Tibial nerve (tissue), 4 donors: ENCODE data around the gene TEN1. TPM values are rescaled to one million over a fixed set of nuclear protein-coding genes. Genes with fewer than 3 reads are reported as not detected.
A peak's percentile ranks its signal among the peaks of the same experiment; 100 is the strongest.
"Not testable (repeated sequence)": the region's sequence is repeated elsewhere in the genome, so short reads cannot be mapped to it uniquely, and the experiment has no call there.

ENCODE experiments used
- DNase-seq, 2 donors: peaks; one replicate each; pipeline ENCODE4 v3.0.0-alpha.2; 2019; ENCODE audit warnings: low spot score in 2 of 2
- H3K27ac ChIP-seq, 4 donors: fragments of 200-600 bp; sonication (generic) in 3 of 4; one replicate each; pipeline ENCODE4 v1.5.1; 2017 to 2019; ENCODE audit warnings: mild to moderate bottlenecking in 1 of 4
- H3K27me3 ChIP-seq, 2 donors: fragments of 200-600 bp; sonication (generic) in 1 of 2; one replicate each; pipeline versions ENCODE4 v1.5.1 to v1.6.0; 2017 to 2019
- H3K36me3 ChIP-seq, 3 donors: fragments of 200-600 bp; sonication (generic); one replicate each; pipeline ENCODE4 v1.5.1; 2018 to 2019
- H3K4me1 ChIP-seq, 4 donors: fragments of 200-600 bp; sonication (generic) in 3 of 4; one replicate each; pipeline ENCODE4 v1.5.1; 2017 to 2019
- H3K4me3 ChIP-seq, 4 donors: fragments of 200-600 bp; sonication (generic) in 3 of 4; one replicate each; pipeline ENCODE4 v1.5.1; 2017 to 2019; ENCODE audit warnings: mild to moderate bottlenecking in 1 of 4, moderate library complexity in 1 of 4
- H3K9me3 ChIP-seq, 4 donors: fragments of 200-600 bp; sonication (generic) in 3 of 4; one replicate each; pipeline ENCODE4 v1.5.1; 2017 to 2019
- CTCF ChIP-seq, 5 experiments: fragments of 200-600 bp in 3 of 5; fragments of 450-650 bp in 2 of 5; sonication (generic) in 3 of 5; IDR thresholded peaks; one replicate each; pipeline ENCODE4 v1.5.1; 2016 to 2019; ENCODE audit warnings: antibody characterized with exemption in 5 of 5, mild to moderate bottlenecking in 3 of 5, moderate library complexity in 2 of 5
- EP300 ChIP-seq, 2 donors: sonication (generic); formaldehyde crosslinking; IDR thresholded peaks; one replicate each; pipeline ENCODE4 v1.6.1; 2017; ENCODE audit warnings: antibody characterized with exemption in 2 of 2, mild to moderate bottlenecking in 1 of 2
- POLR2A ChIP-seq, 2 donors: fragments of 450-650 bp; IDR thresholded peaks; one replicate each; pipeline ENCODE4 v1.6.1; 2017; ENCODE audit warnings: antibody characterized with exemption in 2 of 2, mild to moderate bottlenecking in 2 of 2, moderate library complexity in 2 of 2
- WGBS, 2 donors: methylation state at CpG; one replicate each; pipeline ENCODE4 v1.1.5; 2018; 5-methylcytosine and 5-hydroxymethylcytosine counted together
- total RNA-seq, 4 donors: library from RNA; depleted of rRNA; stranded (reverse); fragments of >200 nt; gene quantifications; one replicate each; pipeline ENCODE4 v1.1.0, GENCODE V29; 2016

Gene TEN1
- total RNA-seq, 4 donors from 2014 or later, result 8.6 to 22.2 (median 11.5) TPM

GRCh38 chr17:75970011-75970523 lies 9.0 kb upstream of the TEN1 start:
- DNase-seq, result no peak
- Histone ChIP-seq H3K4me3 (no peak overlapping the region), H3K36me3 (peaks cover 0 to 46% (median 0%) of the 10 kb centered on the region in 3 donors), H3K4me1 (peaks cover 0 to 1% (median 0%) of the 10 kb centered on the region in 4 donors), H3K9me3 (no peaks in the 10 kb centered on the region), H3K27me3 (no peaks in the 10 kb centered on the region), H3K27ac (peak overlapping the region in 1 of 4 donors; percentile 1)
- TF ChIP-seq POLR2A (IDR thresholded peaks at IDR 0.05), result no peak
- peak in 1 of 2 donors; percentile 32 for TF ChIP-seq EP300 (IDR thresholded peaks at IDR 0.05)
- WGBS, 2 donors, result 54 to 67% methylated on average over 4 of the region's 4 CpGs

GRCh38 chr17:75970626-75971025 lies 8.4 kb upstream of the TEN1 start:
- TF ChIP-seq POLR2A (IDR thresholded peaks at IDR 0.05) (no peak), CTCF (IDR thresholded peaks at IDR 0.05) (no peak), EP300 (IDR thresholded peaks at IDR 0.05) (no peak)
- Histone ChIP-seq H3K4me1 (peaks cover 0 to 7% (median under 1%) of the 10 kb centered on the region in 4 donors), H3K9me3 (no peaks in the 10 kb centered on the region), H3K36me3 (peaks cover 0 to 45% (median 0%) of the 10 kb centered on the region in 3 donors), H3K4me3 (no peak overlapping the region), H3K27me3 (no peaks in the 10 kb centered on the region), H3K27ac (no peak overlapping the region)
- DNase-seq, result no peak
- 82 to 91% methylated on average over 7 of the region's 7 CpGs for WGBS, 2 donors

GRCh38 chr17:75975187-75975586 lies 3.9 kb upstream of the TEN1 start:
- not testable (repeated sequence) for H3K27me3 ChIP-seq, DNase-seq, H3K4me3 ChIP-seq, H3K9me3 ChIP-seq
- Histone ChIP-seq H3K27ac (peak overlapping the region in 2 of 4 donors; percentile 35 to 54), H3K36me3 (peaks cover 0 to 28% (median 0%) of the 10 kb centered on the region in 3 donors), H3K4me1 (peaks cover 0 to 40% (median 17%) of the 10 kb centered on the region in 4 donors)
- 95 to 97% methylated on average over 6 of the region's 6 CpGs for WGBS, 2 donors

GRCh38 chr17:75975757-75976174 lies 3.3 kb upstream of the TEN1 start:
- H3K36me3 ChIP-seq, result peaks cover 0 to 23% (median 0%) of the 10 kb centered on the region in 3 donors
- WGBS, 2 donors, result 60 to 64% methylated on average over 5 of the region's 5 CpGs
- H3K9me3 ChIP-seq, result no peaks in the 10 kb centered on the region
- no peak for DNase-seq
- TF ChIP-seq EP300 (IDR thresholded peaks at IDR 0.05), result no peak
- TF ChIP-seq POLR2A (IDR thresholded peaks at IDR 0.05), result no peak
- H3K27ac ChIP-seq, result peak overlapping the region; percentile 8 to 54 (median 26)
- no peak overlapping the region for H3K4me3 ChIP-seq
- H3K4me1 ChIP-seq, result peaks cover 0 to 45% (median 20%) of the 10 kb centered on the region in 4 donors
- no peaks in the 10 kb centered on the region for H3K27me3 ChIP-seq

- WGBS, 2 donors, result 37 to 38% methylated on average over 9 of the region's 9 CpGs
- no peak for DNase-seq
- Histone ChIP-seq H3K27me3 (no peaks in the 10 kb centered on the region), H3K36me3 (peaks cover 0 to 18% (median 0%) of the 10 kb centered on the region in 3 donors), H3K9me3 (no peaks in the 10 kb centered on the region), H3K4me1 (peaks cover 0 to 46% (median 22%) of the 10 kb centered on the region in 4 donors), H3K27ac (peak overlapping the region; percentile 8 to 54 (median 26)), H3K4me3 (no peak overlapping the region)
- TF ChIP-seq POLR2A (IDR thresholded peaks at IDR 0.05) (no peak), EP300 (IDR thresholded peaks at IDR 0.05) (no peak), CTCF (IDR thresholded peaks at IDR 0.05) (no peak)
These were observed 2.7 kb upstream of the TEN1 start for GRCh38 chr17:75976175-75976848.

- WGBS, 2 donors, result 11 to 17% methylated on average over 19 of the region's 19 CpGs
These were observed 706 bp downstream of the TEN1 start for GRCh38 chr17:75979705-75980187.

More at GRCh38 chr17:75979705-75980187, 706 bp downstream of the TEN1 start:
- H3K27me3 ChIP-seq, result no peaks in the 10 kb centered on the region
- no peaks in the 10 kb centered on the region for H3K9me3 ChIP-seq
- H3K4me1 ChIP-seq, result peaks cover 0 to 78% (median 24%) of the 10 kb centered on the region in 4 donors
- peak overlapping the region; percentile 56 to 91 (median 78) for H3K4me3 ChIP-seq
- H3K36me3 ChIP-seq, result no peaks in the 10 kb centered on the region
- H3K27ac ChIP-seq, result peak overlapping the region; percentile 93 to 100 (median 98)
- no peak for TF ChIP-seq POLR2A (IDR thresholded peaks at IDR 0.05)
- no peak for DNase-seq
